ENCODE results near the gene GYS1.

GYS1 gene

DNA sequence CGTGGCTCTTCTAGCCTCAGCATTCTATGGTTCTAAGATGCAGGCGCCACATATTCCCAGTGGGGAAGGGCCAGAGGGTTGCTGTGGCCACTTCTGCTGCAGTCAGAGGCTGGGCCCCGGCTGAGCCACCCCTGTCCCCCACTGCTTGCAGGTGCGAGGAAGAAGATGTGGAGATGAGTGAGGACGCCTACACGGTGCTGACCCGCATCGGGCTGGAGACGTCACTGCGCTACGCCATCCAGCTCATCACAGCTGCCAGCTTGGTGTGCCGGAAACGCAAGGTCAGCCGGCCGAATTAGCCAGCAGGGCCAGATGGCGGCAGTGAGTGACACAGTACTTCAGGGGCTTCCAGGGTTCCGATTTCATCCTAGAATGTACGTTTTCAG lies 21.8 kb upstream of the GYS1 start:
- no peak overlapping the region for H3K4me2 ChIP-seq (ENCODE audit: low read length)
- no peak overlapping the region for H2AFZ ChIP-seq (ENCODE audit: low read length)
- no peaks in the 10 kb centered on the region for H3K27me3 ChIP-seq (ENCODE audit: insufficient read depth, low read length)
- no peaks in the 10 kb centered on the region for H3K9me3 ChIP-seq (ENCODE audit: low read length)
- H3K79me2 ChIP-seq (ENCODE audit: insufficient read depth, low read length): no peaks in the 10 kb centered on the region
- H3K36me3 ChIP-seq (ENCODE audit: insufficient read depth, low read length): peaks cover 60% of the 10 kb centered on the region
- no peaks in the 10 kb centered on the region for H3K9me2 ChIP-seq (ENCODE audit: low read depth, low read length)
- no peaks in the 10 kb centered on the region for H4K20me1 ChIP-seq (ENCODE audit: insufficient read depth, low read length)
- TF ChIP-seq CTCF (IDR thresholded peaks at IDR 0.05; ENCODE audit: low read length): no peak
- H3F3A ChIP-seq (ENCODE audit: insufficient read depth, low read length): no peaks in the 10 kb centered on the region
- no peak overlapping the region for H3K4me3 ChIP-seq (ENCODE audit: low read depth, low read length, poor library complexity, severe bottlenecking)
- no peak overlapping the region for H3K27ac ChIP-seq (ENCODE audit: low read depth, low read length, poor library complexity, severe bottlenecking)
- no peak overlapping the region for H3K9ac ChIP-seq (ENCODE audit: low read length)
- H3K4me1 ChIP-seq (ENCODE audit: insufficient read depth, low read length, severe bottlenecking): peaks cover 27% of the 10 kb centered on the region

- Histone ChIP-seq H3K9ac (ENCODE audit: low read length) (no peak overlapping the region), H3K36me3 (ENCODE audit: insufficient read depth, low read length) (peaks cover 65% of the 10 kb centered on the region), H2AFZ (ENCODE audit: low read length) (no peak overlapping the region), H3K4me3 (ENCODE audit: low read depth, low read length, poor library complexity, severe bottlenecking) (no peak overlapping the region), H3K4me1 (ENCODE audit: insufficient read depth, low read length, severe bottlenecking) (peaks cover 22% of the 10 kb centered on the region), H3K27ac (ENCODE audit: low read depth, low read length, poor library complexity, severe bottlenecking) (no peak overlapping the region), H3K9me2 (ENCODE audit: low read depth, low read length) (no peaks in the 10 kb centered on the region), H3K4me2 (ENCODE audit: low read length) (no peak overlapping the region), H3K79me2 (ENCODE audit: insufficient read depth, low read length) (no peaks in the 10 kb centered on the region), H3K27me3 (ENCODE audit: insufficient read depth, low read length) (no peaks in the 10 kb centered on the region), H3K9me3 (ENCODE audit: low read length) (no peaks in the 10 kb centered on the region), H4K20me1 (ENCODE audit: insufficient read depth, low read length) (no peaks in the 10 kb centered on the region), H3F3A (ENCODE audit: insufficient read depth, low read length) (no peaks in the 10 kb centered on the region)
- no peak for TF ChIP-seq EZH2 (IDR thresholded peaks at IDR 0.05; ENCODE audit: borderline replicate concordance, low read length)
- no peak for TF ChIP-seq CTCF (IDR thresholded peaks at IDR 0.05; ENCODE audit: low read length)
Observed at GRCh38 chr19:49014123-49014869, 21.2 kb upstream of the GYS1 start.

- Histone ChIP-seq H3F3A (ENCODE audit: insufficient read depth, low read length) (no peaks in the 10 kb centered on the region), H3K4me1 (ENCODE audit: insufficient read depth, low read length, severe bottlenecking) (no peaks in the 10 kb centered on the region), H3K27me3 (ENCODE audit: insufficient read depth, low read length) (no peaks in the 10 kb centered on the region), H4K20me1 (ENCODE audit: insufficient read depth, low read length) (no peaks in the 10 kb centered on the region), H3K27ac (ENCODE audit: low read depth, low read length, poor library complexity, severe bottlenecking) (no peak overlapping the region), H3K36me3 (ENCODE audit: insufficient read depth, low read length) (peaks cover 84% of the 10 kb centered on the region), H3K9me3 (ENCODE audit: low read length) (no peaks in the 10 kb centered on the region), H3K4me2 (ENCODE audit: low read length) (no peak overlapping the region), H2AFZ (ENCODE audit: low read length) (no peak overlapping the region), H3K9me2 (ENCODE audit: low read depth, low read length) (no peaks in the 10 kb centered on the region), H3K4me3 (ENCODE audit: low read depth, low read length, poor library complexity, severe bottlenecking) (no peak overlapping the region), H3K9ac (ENCODE audit: low read length) (no peak overlapping the region), H3K79me2 (ENCODE audit: insufficient read depth, low read length) (no peaks in the 10 kb centered on the region)
- TF ChIP-seq CTCF (IDR thresholded peaks at IDR 0.05; ENCODE audit: low read length) (no peak), EZH2 (IDR thresholded peaks at IDR 0.05; ENCODE audit: borderline replicate concordance, low read length) (no peak)
Observed at GRCh38 chr19:49011194-49011593, 18.1 kb upstream of the GYS1 start.
